Thymus (tissue), 14 donors: ENCODE results near the gene PPP2R5E. TPM values are rescaled to one million over a fixed set of nuclear protein-coding genes. Genes with fewer than 3 reads are reported as not detected.
"Not testable (repeated sequence)": the region's sequence is repeated elsewhere in the genome, so short reads cannot be mapped to it uniquely, and the experiment has no call there.

Experiments used
- DNase-seq, 9 donors: peaks; one replicate each; pipeline ENCODE4 v3.0.0-alpha.2; 2013; ENCODE audit warnings: low spot score in 9 of 9, low read depth in 6 of 9, missing footprints in 1 of 9
- H3K27ac ChIP-seq, 2 donors: one replicate each; pipeline ENCODE4 v1.5.1; 2013; ENCODE audit warnings: control low read depth in 1 of 2, low read depth in 1 of 2, low read length in 1 of 2, mild to moderate bottlenecking in 1 of 2, moderate library complexity in 1 of 2
- H3K27me3 ChIP-seq, 2 donors: one replicate each; pipeline ENCODE4 v1.5.1; 2013; ENCODE audit warnings: low read length in 1 of 2; ENCODE audit not compliant: control insufficient read depth in 2 of 2, insufficient read depth in 1 of 2
- H3K36me3 ChIP-seq, 2 donors: one replicate each; pipeline ENCODE4 v1.5.1; 2013; ENCODE audit warnings: low read length in 1 of 2, mild to moderate bottlenecking in 1 of 2, moderate library complexity in 1 of 2; ENCODE audit not compliant: control insufficient read depth in 2 of 2, insufficient read depth in 2 of 2
- H3K4me1 ChIP-seq, 2 donors: one replicate each; pipeline ENCODE4 v1.5.1; 2013; ENCODE audit warnings: low read length in 2 of 2; ENCODE audit not compliant: control insufficient read depth in 2 of 2, insufficient read depth in 2 of 2
- H3K4me3 ChIP-seq, 2 donors: one replicate each; pipeline ENCODE4 v1.5.1; 2013; ENCODE audit warnings: low read length in 2 of 2, control low read depth in 1 of 2, mild to moderate bottlenecking in 1 of 2
- H3K9me3 ChIP-seq, 2 donors: one replicate each; pipeline ENCODE4 v1.5.1; 2013; ENCODE audit warnings: low read length in 1 of 2, mild to moderate bottlenecking in 1 of 2; ENCODE audit not compliant: control insufficient read depth in 2 of 2, insufficient read depth in 1 of 2
- WGBS: extraction: QIAGEN DNeasy Blood & Tissue Kit; methylation state at CpG from one replicate; pipeline ENCODE4 v1.1.7; 2013; 5-methylcytosine and 5-hydroxymethylcytosine counted together
- long read RNA-seq, 10 donors: transcript quantifications; one replicate each; lab custom pipeline, GENCODE V29; 2026
- polyA plus RNA-seq: library from polyadenylated mRNA; stranded (reverse); fragments of 200-250 nt; gene quantifications from one replicate; pipeline ENCODE4 v1.2.3, GENCODE V29; 2013
- total RNA-seq: library from RNA; stranded (reverse); fragments of 120-200 nt; gene quantifications from one replicate; pipeline ENCODE4 v1.2.4, GENCODE V29; 2013
- donor health status: healthy.

PPP2R5E gene
- total RNA-seq: 10.4 TPM
- polyA plus RNA-seq: 14.6 TPM
- long read RNA-seq, donor 1: 0 reads
- long read RNA-seq, donor 2: 0 reads
- long read RNA-seq, donor 3, full-length matches to known transcripts: 1 of 1 reads
- long read RNA-seq, donor 3, partial matches to known transcripts: 0 of 1 reads
- long read RNA-seq, donor 3, other reads (novel, unspliced or antisense): 0 of 1 reads
- long read RNA-seq, donor 4, partial matches to known transcripts: 0 of 1 reads
- long read RNA-seq, donor 4, other reads (novel, unspliced or antisense): 0 of 1 reads
- long read RNA-seq, donor 5, full-length matches to known transcripts: 6 of 6 reads
- long read RNA-seq, donor 5, partial matches to known transcripts: 0 of 6 reads
- long read RNA-seq, donor 5, other reads (novel, unspliced or antisense): 0 of 6 reads
- long read RNA-seq, donor 6, full-length matches to known transcripts: 3 of 18 reads
- long read RNA-seq, donor 6, partial matches to known transcripts: 15 of 18 reads
- long read RNA-seq, donor 6, other reads (novel, unspliced or antisense): 0 of 18 reads
- long read RNA-seq, donor 7: 0 reads
- long read RNA-seq, donor 8: 0 reads
- long read RNA-seq, donor 9, full-length matches to known transcripts: 2 of 2 reads
- long read RNA-seq, donor 9, partial matches to known transcripts: 0 of 2 reads
- long read RNA-seq, donor 9, other reads (novel, unspliced or antisense): 0 of 2 reads
- long read RNA-seq, donor 10, full-length matches to known transcripts: 4 of 4 reads
- long read RNA-seq, donor 10, partial matches to known transcripts: 0 of 4 reads
- long read RNA-seq, donor 10, other reads (novel, unspliced or antisense): 0 of 4 reads

- H3K36me3 ChIP-seq: peaks cover 2 to 9% of the 10 kb centered on the region in 2 donors
- H3K27ac ChIP-seq: peak within 1 kb of the TSS; percentile 94 to 95
- peak; percentile 96 to 99 (median 98) for DNase-seq
- no peaks in the 10 kb centered on the region for H3K9me3 ChIP-seq
- no peaks in the 10 kb centered on the region for H3K27me3 ChIP-seq
- H3K4me1 ChIP-seq: peaks cover 5 to 7% of the 10 kb centered on the region in 2 donors
- H3K4me3 ChIP-seq: peak within 1 kb of the TSS; percentile 59 to 99
- WGBS: under 1% methylated on average over 78 of the region's 78 CpGs
Observed at GRCh38 chr14:63543000-63543825, at the start of gene PPP2R5E. PPP2R5E (minus strand) TSS chr14:63543377; CDS start chr14:63539685, 3,692 bp downstream.

GRCh38 chr14:63583046-63583445 lies 39.9 kb upstream of the PPP2R5E start:
- H3K9me3 ChIP-seq, H3K4me3 ChIP-seq, H3K27me3 ChIP-seq, DNase-seq, H3K36me3 ChIP-seq, H3K27ac ChIP-seq, H3K4me1 ChIP-seq: not testable (repeated sequence)
- WGBS: 97% methylated on average over 8 of the region's 8 CpGs

GRCh38 chr14:63581491-63581890 lies 38.3 kb upstream of the PPP2R5E start:
- WGBS: 86% methylated on average over 4 of the region's 4 CpGs
- Histone ChIP-seq H3K9me3 (no peaks in the 10 kb centered on the region), H3K27me3 (no peaks in the 10 kb centered on the region), H3K4me3 (no peak overlapping the region), H3K27ac (no peak overlapping the region), H3K36me3 (no peaks in the 10 kb centered on the region), H3K4me1 (no peaks in the 10 kb centered on the region)
- no peak for DNase-seq

- WGBS: 98% methylated on average over 1 of the region's 1 CpG
- Histone ChIP-seq H3K27ac (no peak overlapping the region), H3K27me3 (no peaks in the 10 kb centered on the region), H3K4me1 (no peaks in the 10 kb centered on the region), H3K9me3 (no peaks in the 10 kb centered on the region), H3K4me3 (no peak overlapping the region), H3K36me3 (no peaks in the 10 kb centered on the region)
- no peak for DNase-seq
Observed at GRCh38 chr14:63578300-63578699, 35.1 kb upstream of the PPP2R5E start.

GRCh38 chr14:63573581-63573980 lies 30.4 kb upstream of the PPP2R5E start:
- WGBS: 62% methylated on average over 4 of the region's 4 CpGs
- no peak for DNase-seq

GRCh38 chr14:63565448-63565847 lies 22.3 kb upstream of the PPP2R5E start:
- H3K36me3 ChIP-seq: no peaks in the 10 kb centered on the region
- H3K27ac ChIP-seq: no peak overlapping the region
- no peak overlapping the region for H3K4me3 ChIP-seq
- no peak for DNase-seq
- H3K9me3 ChIP-seq: no peaks in the 10 kb centered on the region
- 96% methylated on average over 3 of the region's 3 CpGs for WGBS
- H3K4me1 ChIP-seq: no peaks in the 10 kb centered on the region
- H3K27me3 ChIP-seq: no peaks in the 10 kb centered on the region

More at GRCh38 chr14:63573581-63573980, 30.4 kb upstream of the PPP2R5E start:
- H3K27ac ChIP-seq: no peak overlapping the region
- no peak overlapping the region for H3K4me3 ChIP-seq
- H3K4me1 ChIP-seq: no peaks in the 10 kb centered on the region
- H3K9me3 ChIP-seq: no peaks in the 10 kb centered on the region
- H3K36me3 ChIP-seq: no peaks in the 10 kb centered on the region
- no peaks in the 10 kb centered on the region for H3K27me3 ChIP-seq

- no peak overlapping the region for H3K27ac ChIP-seq
- no peaks in the 10 kb centered on the region for H3K36me3 ChIP-seq
- DNase-seq: no peak
- no peaks in the 10 kb centered on the region for H3K27me3 ChIP-seq
- no peaks in the 10 kb centered on the region for H3K9me3 ChIP-seq
- H3K4me3 ChIP-seq: no peak overlapping the region
- WGBS: 38% methylated on average over 1 of the region's 1 CpG
- no peaks in the 10 kb centered on the region for H3K4me1 ChIP-seq
Observed at GRCh38 chr14:63564318-63564717, 21.1 kb upstream of the PPP2R5E start.

GRCh38 chr14:63563370-63564026 lies 20.3 kb upstream of the PPP2R5E start:
- no peak for DNase-seq
- H3K9me3 ChIP-seq: no peaks in the 10 kb centered on the region
- no peaks in the 10 kb centered on the region for H3K27me3 ChIP-seq
- H3K36me3 ChIP-seq: no peaks in the 10 kb centered on the region
- no peaks in the 10 kb centered on the region for H3K4me1 ChIP-seq
- H3K27ac ChIP-seq: no peak overlapping the region
- H3K4me3 ChIP-seq: no peak overlapping the region
- WGBS: 94% methylated on average over 7 of the region's 7 CpGs
